Measurements from ENCODE around the gene NDUFAF3.
A peak's percentile ranks its signal among the peaks of the same experiment; 100 is the strongest.

Gene NDUFAF3

GRCh38 chr3:48997102-48997635 is 24.8 kb upstream of the NDUFAF3 start:
- Mint-ChIP-seq H3K4me3 (no peak overlapping the region), H3K27me3 (ENCODE audit: low read depth, poor library complexity) (peaks cover 3% of the 10 kb centered on the region), H3K9me3 (no peaks in the 10 kb centered on the region), H3K4me1 (peaks cover 26% of the 10 kb centered on the region), H3K27ac (no peak overlapping the region), H3K36me3 (ENCODE audit: low read depth) (peaks cover 8% of the 10 kb centered on the region)
- TF ChIP-seq, protein P1, sequence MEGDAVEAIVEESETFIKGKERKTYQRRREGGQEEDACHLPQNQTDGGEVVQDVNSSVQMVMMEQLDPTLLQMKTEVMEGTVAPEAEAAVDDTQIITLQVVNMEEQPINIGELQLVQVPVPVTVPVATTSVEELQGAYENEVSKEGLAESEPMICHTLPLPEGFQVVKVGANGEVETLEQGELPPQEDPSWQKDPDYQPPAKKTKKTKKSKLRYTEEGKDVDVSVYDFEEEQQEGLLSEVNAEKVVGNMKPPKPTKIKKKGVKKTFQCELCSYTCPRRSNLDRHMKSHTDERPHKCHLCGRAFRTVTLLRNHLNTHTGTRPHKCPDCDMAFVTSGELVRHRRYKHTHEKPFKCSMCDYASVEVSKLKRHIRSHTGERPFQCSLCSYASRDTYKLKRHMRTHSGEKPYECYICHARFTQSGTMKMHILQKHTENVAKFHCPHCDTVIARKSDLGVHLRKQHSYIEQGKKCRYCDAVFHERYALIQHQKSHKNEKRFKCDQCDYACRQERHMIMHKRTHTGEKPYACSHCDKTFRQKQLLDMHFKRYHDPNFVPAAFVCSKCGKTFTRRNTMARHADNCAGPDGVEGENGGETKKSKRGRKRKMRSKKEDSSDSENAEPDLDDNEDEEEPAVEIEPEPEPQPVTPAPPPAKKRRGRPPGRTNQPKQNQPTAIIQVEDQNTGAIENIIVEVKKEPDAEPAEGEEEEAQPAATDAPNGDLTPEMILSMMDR (IDR thresholded peaks at IDR 0.05), result no peak
- no peak for DNase-seq

GRCh38 chr3:48997714-48998637 is 23.9 kb upstream of the NDUFAF3 start:
- DNase-seq, result peak; percentile 62
- Mint-ChIP-seq H3K4me3 (no peak overlapping the region), H3K27me3 (ENCODE audit: low read depth, poor library complexity) (peaks cover 6% of the 10 kb centered on the region), H3K36me3 (ENCODE audit: low read depth) (peaks cover 11% of the 10 kb centered on the region), H3K4me1 (peaks cover 26% of the 10 kb centered on the region), H3K9me3 (no peaks in the 10 kb centered on the region), H3K27ac (peak overlapping the region; percentile 68)
- TF ChIP-seq, protein P1 (IDR thresholded peaks at IDR 0.05), result no peak

GRCh38 chr3:48999085-48999858 is 22.6 kb upstream of the NDUFAF3 start:
- Mint-ChIP-seq H3K36me3 (ENCODE audit: low read depth) (peaks cover 11% of the 10 kb centered on the region), H3K4me1 (peaks cover 26% of the 10 kb centered on the region), H3K9me3 (no peaks in the 10 kb centered on the region), H3K4me3 (no peak overlapping the region), H3K27me3 (ENCODE audit: low read depth, poor library complexity) (peaks cover 4% of the 10 kb centered on the region), H3K27ac (peak overlapping the region; percentile 6)
- DNase-seq, result no peak
- TF ChIP-seq, protein P1 (IDR thresholded peaks at IDR 0.05), result no peak

DNA sequence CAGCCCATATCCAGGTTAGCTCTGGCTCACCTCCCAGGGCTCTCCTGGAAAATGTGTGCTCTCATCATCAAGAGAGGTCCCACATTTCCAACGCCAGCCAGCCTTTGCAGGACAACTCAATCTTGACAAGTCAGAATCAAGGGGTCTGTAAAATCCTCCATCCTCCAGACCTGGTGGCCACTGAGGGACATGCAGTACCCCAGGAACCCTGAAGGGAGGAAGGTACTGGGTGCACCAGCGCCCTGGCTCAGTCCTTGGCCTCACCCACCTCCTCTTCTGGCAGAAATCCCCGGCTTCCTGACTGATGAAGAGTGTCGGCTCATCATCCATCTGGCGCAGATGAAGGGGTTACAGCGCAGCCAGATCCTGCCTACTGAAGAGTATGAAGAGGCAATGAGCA is 20.8 kb upstream of the NDUFAF3 start:
- H3K4me1 Mint-ChIP-seq, result peaks cover 26% of the 10 kb centered on the region
- no peak for DNase-seq
- H3K27ac Mint-ChIP-seq, result no peak overlapping the region
- no peaks in the 10 kb centered on the region for H3K9me3 Mint-ChIP-seq
- H3K36me3 Mint-ChIP-seq (ENCODE audit: low read depth), result peaks cover 5% of the 10 kb centered on the region
- no peak overlapping the region for H3K4me3 Mint-ChIP-seq
- peaks cover 4% of the 10 kb centered on the region for H3K27me3 Mint-ChIP-seq (ENCODE audit: low read depth, poor library complexity)
- TF ChIP-seq, protein P1 (IDR thresholded peaks at IDR 0.05), result no peak

DNA sequence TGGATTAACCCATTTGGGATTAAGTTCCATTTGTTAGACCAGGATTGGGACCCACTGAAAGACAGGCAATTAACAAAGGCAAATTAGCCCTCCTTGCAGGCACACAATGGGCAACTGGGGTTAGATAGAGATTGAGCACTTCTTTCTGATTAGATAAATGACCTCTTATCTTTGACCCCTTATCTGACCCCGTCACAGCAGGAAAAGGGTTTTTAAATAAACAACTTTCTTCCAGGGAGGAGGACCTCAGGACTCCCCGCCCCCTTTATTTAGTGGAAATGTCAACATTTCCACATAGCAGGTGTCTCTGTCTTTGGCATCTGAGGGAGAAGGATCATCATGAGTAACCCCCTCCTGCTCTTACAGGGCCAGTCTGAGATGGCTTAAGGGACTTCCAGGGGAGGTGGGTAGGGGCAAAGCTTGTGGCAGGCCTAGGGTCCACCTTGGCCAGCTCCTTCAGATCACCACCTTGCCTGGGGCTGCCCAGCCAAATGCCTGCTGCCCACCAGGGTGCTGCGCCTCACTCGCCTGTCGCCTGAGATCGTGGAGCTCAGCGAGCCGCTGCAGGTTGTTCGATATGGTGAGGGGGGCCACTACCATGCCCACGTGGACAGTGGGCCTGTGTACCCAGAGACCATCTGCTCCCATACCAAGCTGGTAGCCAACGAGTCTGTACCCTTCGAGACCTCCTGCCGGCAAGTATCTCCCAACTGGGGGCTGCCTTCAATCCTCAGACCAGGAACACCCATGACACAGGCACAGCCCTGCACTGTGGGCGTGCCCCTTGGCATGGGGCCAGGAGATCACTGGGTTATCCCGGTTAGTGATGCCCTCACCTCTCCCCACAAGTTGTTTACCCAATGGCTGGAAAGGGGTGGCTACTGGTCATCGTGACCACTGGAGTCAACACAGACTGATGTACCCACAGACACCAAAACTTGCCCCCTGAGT is 17.3 kb upstream of the NDUFAF3 start:
- Mint-ChIP-seq H3K36me3 (ENCODE audit: low read depth) (peaks cover 19% of the 10 kb centered on the region), H3K4me1 (peaks cover 27% of the 10 kb centered on the region), H3K9me3 (no peaks in the 10 kb centered on the region), H3K4me3 (no peak overlapping the region), H3K27me3 (ENCODE audit: low read depth, poor library complexity) (peaks cover 4% of the 10 kb centered on the region), H3K27ac (no peak overlapping the region)
- TF ChIP-seq, protein P1 (IDR thresholded peaks at IDR 0.05), result no peak
- DNase-seq, result no peak

Data from nephron progenitor cell (in vitro differentiated cells).